GM21717 (cell line): Measurements from ENCODE around the gene ATP9A.
"Not testable (repeated sequence)": the region's sequence is repeated elsewhere in the genome, so short reads cannot be mapped to it uniquely, and the experiment has no call there.

ENCODE experiments used
- ATAC-seq: cut with Tn5 transposase; IDR thresholded peaks from one replicate; pipeline ENCODE4 v1.9.1; 2021; ENCODE audit warnings: mild to moderate bottlenecking, moderate library complexity; ENCODE audit not compliant: unreplicated experiment

ATP9A gene

GRCh38 chr20:51731731-51732095, 36.5 kb downstream of the ATP9A start:
- ATAC-seq: no peak

GRCh38 chr20:51729771-51730170, 38.4 kb downstream of the ATP9A start:
- no peak for ATAC-seq

- ATAC-seq: no peak
These were observed 39.5 kb downstream of the ATP9A start for GRCh38 chr20:51728737-51729136.

GRCh38 chr20:51727872-51728271, 40.3 kb downstream of the ATP9A start:
- no peak for ATAC-seq

- no peak for ATAC-seq
These were observed 42.5 kb downstream of the ATP9A start for GRCh38 chr20:51725584-51726176.

- not testable (repeated sequence) for ATAC-seq
These were observed 45.2 kb downstream of the ATP9A start for GRCh38 chr20:51723026-51723425.

GRCh38 chr20:51722246-51722645, 45.9 kb downstream of the ATP9A start:
- not testable (repeated sequence) for ATAC-seq

- ATAC-seq: no peak
These were observed 47.3 kb downstream of the ATP9A start for GRCh38 chr20:51720854-51721253.

- no peak for ATAC-seq
These were observed 47.8 kb downstream of the ATP9A start for GRCh38 chr20:51720384-51720783.

GRCh38 chr20:51715856-51716185, 52.4 kb downstream of the ATP9A start:
- no peak for ATAC-seq

- no peak for ATAC-seq
These were observed 52.9 kb downstream of the ATP9A start for GRCh38 chr20:51715163-51715855.

GRCh38 chr20:51713213-51713598, 55.0 kb downstream of the ATP9A start:
- no peak for ATAC-seq

- no peak for ATAC-seq
These were observed 55.5 kb downstream of the ATP9A start for GRCh38 chr20:51712501-51713212.

GRCh38 chr20:51711426-51711825, 56.8 kb downstream of the ATP9A start:
- no peak for ATAC-seq

GRCh38 chr20:51710361-51710894, 57.8 kb downstream of the ATP9A start:
- no peak for ATAC-seq

GRCh38 chr20:51705400-51705799, 62.8 kb downstream of the ATP9A start:
- ATAC-seq: no peak

GRCh38 chr20:51703400-51704287, 64.5 kb downstream of the ATP9A start:
- ATAC-seq: no peak

GRCh38 chr20:51702556-51702955, 65.6 kb downstream of the ATP9A start:
- ATAC-seq: no peak

- ATAC-seq: no peak
These were observed 67.3 kb downstream of the ATP9A start for GRCh38 chr20:51700809-51701285.

- no peak for ATAC-seq
These were observed 69.9 kb downstream of the ATP9A start for GRCh38 chr20:51698252-51698651.
